ENCODE data around the gene BBS4.

GRCh38 chr15:72728821-72729220 lies 42.8 kb downstream of the BBS4 start:
- no peak for TF ChIP-seq CTCF (conservative IDR thresholded peaks at IDR 0.05 in 1 of 2, IDR thresholded peaks at IDR 0.05 in 1 of 2; ENCODE audit: low read depth in 1 of 2, low read length in 2 of 2)
- no peak for TF ChIP-seq EZH2 (IDR thresholded peaks at IDR 0.05; ENCODE audit: low read length, missing control alignments)

Data from fibroblast of lung (primary cell).